Transverse colon (tissue), 4 donors: ENCODE measurements around the gene CCDC188. TPM values are rescaled to one million over a fixed set of nuclear protein-coding genes. Genes with fewer than 3 reads are reported as not detected.

ENCODE experiments used
- DNase-seq: peaks from one replicate; pipeline ENCODE4 v3.0.0-alpha.2; 2019
- H3K27ac ChIP-seq, 4 donors: fragments of 200-600 bp; sonication (generic); 2 replicates each; pipeline ENCODE4 v1.5.1; 2016 to 2018; ENCODE audit warnings: inconsistent platforms in 4 of 4
- H3K27me3 ChIP-seq: fragments of 200-600 bp; sonication (generic); 2 replicates; pipeline ENCODE4 v1.5.1; 2017; ENCODE audit warnings: inconsistent platforms
- H3K36me3 ChIP-seq, 4 donors: fragments of 200-600 bp; sonication (generic); 2 replicates each; pipeline ENCODE4 v1.5.1; 2017 to 2019; ENCODE audit warnings: inconsistent platforms in 4 of 4
- H3K4me1 ChIP-seq, 4 donors: fragments of 200-600 bp; sonication (generic); 2 replicates each; pipeline ENCODE4 v1.5.1; 2017 to 2020; ENCODE audit warnings: inconsistent platforms in 4 of 4
- H3K4me3 ChIP-seq, 4 donors: fragments of 200-600 bp; sonication (generic); 1 replicate in 1 of 4; 2 replicates in 3 of 4; pipeline versions ENCODE4 v1.5.1 to v1.6.1; 2017 to 2019; ENCODE audit warnings: inconsistent platforms in 4 of 4
- H3K9me3 ChIP-seq, 2 donors: fragments of 200-600 bp; sonication (generic); 2 replicates each; pipeline ENCODE4 v1.5.1; 2017 to 2019; ENCODE audit warnings: inconsistent platforms in 2 of 2
- CTCF ChIP-seq, 5 experiments: fragments of 200-600 bp in 3 of 5; fragments of 450-650 bp in 2 of 5; sonication (generic) in 3 of 5; IDR thresholded peaks; 1 replicate in 2 of 5; 2 replicates in 3 of 5; pipeline ENCODE4 v1.5.1; 2016 to 2017; ENCODE audit warnings: antibody characterized with exemption in 5 of 5, inconsistent platforms in 3 of 5, mild to moderate bottlenecking in 2 of 5, moderate library complexity in 1 of 5
- EP300 ChIP-seq: sonication (generic); formaldehyde crosslinking; IDR thresholded peaks from one replicate; pipeline ENCODE4 v1.6.1; 2017; ENCODE audit warnings: antibody characterized with exemption, low read depth
- POLR2A ChIP-seq: fragments of 450-650 bp; IDR thresholded peaks from one replicate; pipeline ENCODE4 v1.6.1; 2016; ENCODE audit warnings: antibody characterized with exemption, mild to moderate bottlenecking, moderate library complexity
- POLR2AphosphoS5 ChIP-seq, 3 donors: sonication (generic); formaldehyde crosslinking; IDR thresholded peaks; one replicate each; pipeline ENCODE4 v1.6.1; 2016; ENCODE audit warnings: antibody characterized with exemption in 3 of 3
- WGBS, 2 donors: methylation state at CpG; one replicate each; pipeline ENCODE4 v1.1.5; 2018; ENCODE audit warnings: low coverage in 1 of 2; 5-methylcytosine and 5-hydroxymethylcytosine counted together
- in situ Hi-C, 4 donors: fragments of 200-750 bp; cut with MboI; loops; one replicate each; pipeline versions ENCODE4 v1.15.0 to v1.15.1; 2017; ENCODE audit warnings: low sequenced_read_pairs in 3 of 4, low pct_ligation_motif_present in 1 of 4, low pct_unique_long_range_greater_than_20kb in 1 of 4
- intact Hi-C: fragments of 100-400 bp; cut with DNase I; formaldehyde crosslinking; loops from one replicate; pipeline ENCODE4 v1.15.1; 2023; ENCODE audit warnings: low total_unique reads
- total RNA-seq, 4 donors: library from RNA; depleted of rRNA; stranded (reverse); fragments of >200 nt; gene quantifications; one replicate each; pipeline ENCODE4 v1.1.0, GENCODE V29; 2016

The CCDC188 gene
- total RNA-seq, 4 donors from 2014 or later = 0.41 TPM; not detected in 3

- Histone ChIP-seq H3K4me1 (no peaks in the 10 kb centered on the region), H3K27me3 (no peaks in the 10 kb centered on the region), H3K27ac (no peak overlapping the region), H3K36me3 (no peaks in the 10 kb centered on the region), H3K9me3 (no peaks in the 10 kb centered on the region), H3K4me3 (no peak overlapping the region)
- in situ Hi-C loops (no loop called here), intact Hi-C loops (no loop called here)
- no peak for TF ChIP-seq CTCF (IDR thresholded peaks at IDR 0.05)
- TF ChIP-seq POLR2AphosphoS5 (IDR thresholded peaks at IDR 0.05) = no peak
- TF ChIP-seq POLR2A = no peak
- TF ChIP-seq EP300 = no peak
- WGBS, 2 donors = 83% methylated on average over 22 of the region's 22 CpGs; no CpG with 5 or more reads in 1 of the 2 donors
- DNase-seq = no peak
These were observed 4.1 kb downstream of the CCDC188 start for GRCh38 chr22:20146777-20147176.

- in situ Hi-C loops = no loop called here
These were observed 5.0 kb downstream of the CCDC188 start for GRCh38 chr22:20145832-20146223.

GRCh38 chr22:20145206-20145831, 5.5 kb downstream of the CCDC188 start:
- Histone ChIP-seq H3K4me1 (no peaks in the 10 kb centered on the region), H3K4me3 (no peak overlapping the region), H3K27me3 (no peaks in the 10 kb centered on the region), H3K27ac (no peak overlapping the region), H3K9me3 (no peaks in the 10 kb centered on the region), H3K36me3 (no peaks in the 10 kb centered on the region)
- in situ Hi-C loops = no loop called here
- TF ChIP-seq EP300 (no peak), CTCF (IDR thresholded peaks at IDR 0.05) (no peak), POLR2A (no peak), POLR2AphosphoS5 (IDR thresholded peaks at IDR 0.05) (no peak)
- DNase-seq = no peak
- intact Hi-C loops = no loop called here
- WGBS, 2 donors = 90% methylated on average over 21 of the region's 22 CpGs; no CpG with 5 or more reads in 1 of the 2 donors

More at GRCh38 chr22:20145832-20146223, 5.0 kb downstream of the CCDC188 start:
- H3K36me3 ChIP-seq = no peaks in the 10 kb centered on the region
- no peaks in the 10 kb centered on the region for H3K27me3 ChIP-seq
- no peak overlapping the region for H3K27ac ChIP-seq
- no peak overlapping the region for H3K4me3 ChIP-seq
- no peaks in the 10 kb centered on the region for H3K4me1 ChIP-seq
- intact Hi-C loops = no loop called here
- no peak for DNase-seq
- 92% methylated on average over 10 of the region's 21 CpGs; no CpG with 5 or more reads in 1 of the 2 donors for WGBS, 2 donors
- TF ChIP-seq POLR2AphosphoS5 (IDR thresholded peaks at IDR 0.05) (no peak), CTCF (IDR thresholded peaks at IDR 0.05) (no peak), EP300 (no peak), POLR2A (no peak)
- H3K9me3 ChIP-seq = no peaks in the 10 kb centered on the region

- Histone ChIP-seq H3K27ac (no peak overlapping the region), H3K9me3 (no peaks in the 10 kb centered on the region), H3K27me3 (no peaks in the 10 kb centered on the region), H3K36me3 (no peaks in the 10 kb centered on the region), H3K4me3 (no peak overlapping the region), H3K4me1 (no peaks in the 10 kb centered on the region)
- in situ Hi-C loops = no loop called here
- no peak for DNase-seq
- WGBS, 2 donors = 87% methylated on average over 18 of the region's 19 CpGs; no CpG with 5 or more reads in 1 of the 2 donors
- TF ChIP-seq POLR2A (no peak), CTCF (IDR thresholded peaks at IDR 0.05) (no peak), EP300 (no peak), POLR2AphosphoS5 (IDR thresholded peaks at IDR 0.05) (no peak)
- intact Hi-C loops = no loop called here
These were observed 6.8 kb downstream of the CCDC188 start for GRCh38 chr22:20143883-20144665.
